Measurements from ENCODE around the gene CFTR. TPM values are rescaled to one million over a fixed set of nuclear protein-coding genes. Genes with fewer than 3 reads are reported as not detected.

CFTR gene
- total RNA-seq, 1 experiment from 2014 or later = not detected

- CTCF ChIA-PET = no interaction called here
- Histone ChIP-seq H3K27me3 (ENCODE audit: insufficient read depth, low read length) (no peaks in the 10 kb centered on the region), H3K9me2 (ENCODE audit: insufficient read depth) (no peaks in the 10 kb centered on the region), H3K4me3 (replicated peaks in 1 of 2; ENCODE audit: low read depth in 1 of 2, low read length in 2 of 2) (no peak overlapping the region), H2AFZ (ENCODE audit: low read depth, low read length, poor library complexity, severe bottlenecking) (no peak overlapping the region), H3K27ac (ENCODE audit: low read depth, low read length) (no peak overlapping the region), H3K9me3 (ENCODE audit: control insufficient read depth in 1 of 2, insufficient read depth in 1 of 2, low read depth in 1 of 2, low read length in 2 of 2) (no peaks in the 10 kb centered on the region), H3K36me3 (ENCODE audit: control insufficient read depth in 1 of 2, insufficient read depth in 2 of 2, low read length in 2 of 2) (no peaks in the 10 kb centered on the region), H3K4me1 (ENCODE audit: control insufficient read depth in 1 of 2, insufficient read depth in 2 of 2, low read length in 2 of 2) (no peaks in the 10 kb centered on the region), H3K9ac (ENCODE audit: low read length) (no peak overlapping the region), H3K4me2 (ENCODE audit: low read length) (no peak overlapping the region), H4K20me1 (ENCODE audit: insufficient read depth) (no peaks in the 10 kb centered on the region), H3K79me2 (ENCODE audit: insufficient read depth, low read length) (no peaks in the 10 kb centered on the region)
- BruUV-seq (replicated peaks) = no TSS peak
- TF ChIP-seq FOSL1 (IDR thresholded peaks at IDR 0.05; ENCODE audit: low read depth) (no peak), SRF (IDR thresholded peaks at IDR 0.05; ENCODE audit: low read depth) (no peak), ZBTB33 (IDR thresholded peaks at IDR 0.05; ENCODE audit: extremely low read depth, insufficient replicate concordance, low read length) (no peak), ELF1 (IDR thresholded peaks at IDR 0.05; ENCODE audit: borderline replicate concordance, low read depth) (no peak), SP1 (IDR thresholded peaks at IDR 0.05; ENCODE audit: low read depth) (no peak), EZH2phosphoT487 (IDR thresholded peaks at IDR 0.05; ENCODE audit: borderline replicate concordance) (no peak), EZH2 (IDR thresholded peaks at IDR 0.05) (no peak), CEBPB (IDR thresholded peaks at IDR 0.05; ENCODE audit: low read depth) (no peak), CBX3 (IDR thresholded peaks at IDR 0.05; ENCODE audit: low read depth) (no peak), ATF3 (IDR thresholded peaks at IDR 0.05) (no peak), POLR2A (IDR thresholded peaks at IDR 0.05; ENCODE audit: borderline replicate concordance, extremely low read depth, insufficient read depth, insufficient read length) (no peak)
- TF ChIP-seq, protein P1, sequence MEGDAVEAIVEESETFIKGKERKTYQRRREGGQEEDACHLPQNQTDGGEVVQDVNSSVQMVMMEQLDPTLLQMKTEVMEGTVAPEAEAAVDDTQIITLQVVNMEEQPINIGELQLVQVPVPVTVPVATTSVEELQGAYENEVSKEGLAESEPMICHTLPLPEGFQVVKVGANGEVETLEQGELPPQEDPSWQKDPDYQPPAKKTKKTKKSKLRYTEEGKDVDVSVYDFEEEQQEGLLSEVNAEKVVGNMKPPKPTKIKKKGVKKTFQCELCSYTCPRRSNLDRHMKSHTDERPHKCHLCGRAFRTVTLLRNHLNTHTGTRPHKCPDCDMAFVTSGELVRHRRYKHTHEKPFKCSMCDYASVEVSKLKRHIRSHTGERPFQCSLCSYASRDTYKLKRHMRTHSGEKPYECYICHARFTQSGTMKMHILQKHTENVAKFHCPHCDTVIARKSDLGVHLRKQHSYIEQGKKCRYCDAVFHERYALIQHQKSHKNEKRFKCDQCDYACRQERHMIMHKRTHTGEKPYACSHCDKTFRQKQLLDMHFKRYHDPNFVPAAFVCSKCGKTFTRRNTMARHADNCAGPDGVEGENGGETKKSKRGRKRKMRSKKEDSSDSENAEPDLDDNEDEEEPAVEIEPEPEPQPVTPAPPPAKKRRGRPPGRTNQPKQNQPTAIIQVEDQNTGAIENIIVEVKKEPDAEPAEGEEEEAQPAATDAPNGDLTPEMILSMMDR (IDR thresholded peaks at IDR 0.05 in 2 of 3, conservative IDR thresholded peaks at IDR 0.05 in 1 of 3; ENCODE audit: borderline replicate concordance in 1 of 3, insufficient read depth in 1 of 3, low read depth in 2 of 3, low read length in 2 of 3) = no peak
- TF ChIP-seq, protein P2, sequence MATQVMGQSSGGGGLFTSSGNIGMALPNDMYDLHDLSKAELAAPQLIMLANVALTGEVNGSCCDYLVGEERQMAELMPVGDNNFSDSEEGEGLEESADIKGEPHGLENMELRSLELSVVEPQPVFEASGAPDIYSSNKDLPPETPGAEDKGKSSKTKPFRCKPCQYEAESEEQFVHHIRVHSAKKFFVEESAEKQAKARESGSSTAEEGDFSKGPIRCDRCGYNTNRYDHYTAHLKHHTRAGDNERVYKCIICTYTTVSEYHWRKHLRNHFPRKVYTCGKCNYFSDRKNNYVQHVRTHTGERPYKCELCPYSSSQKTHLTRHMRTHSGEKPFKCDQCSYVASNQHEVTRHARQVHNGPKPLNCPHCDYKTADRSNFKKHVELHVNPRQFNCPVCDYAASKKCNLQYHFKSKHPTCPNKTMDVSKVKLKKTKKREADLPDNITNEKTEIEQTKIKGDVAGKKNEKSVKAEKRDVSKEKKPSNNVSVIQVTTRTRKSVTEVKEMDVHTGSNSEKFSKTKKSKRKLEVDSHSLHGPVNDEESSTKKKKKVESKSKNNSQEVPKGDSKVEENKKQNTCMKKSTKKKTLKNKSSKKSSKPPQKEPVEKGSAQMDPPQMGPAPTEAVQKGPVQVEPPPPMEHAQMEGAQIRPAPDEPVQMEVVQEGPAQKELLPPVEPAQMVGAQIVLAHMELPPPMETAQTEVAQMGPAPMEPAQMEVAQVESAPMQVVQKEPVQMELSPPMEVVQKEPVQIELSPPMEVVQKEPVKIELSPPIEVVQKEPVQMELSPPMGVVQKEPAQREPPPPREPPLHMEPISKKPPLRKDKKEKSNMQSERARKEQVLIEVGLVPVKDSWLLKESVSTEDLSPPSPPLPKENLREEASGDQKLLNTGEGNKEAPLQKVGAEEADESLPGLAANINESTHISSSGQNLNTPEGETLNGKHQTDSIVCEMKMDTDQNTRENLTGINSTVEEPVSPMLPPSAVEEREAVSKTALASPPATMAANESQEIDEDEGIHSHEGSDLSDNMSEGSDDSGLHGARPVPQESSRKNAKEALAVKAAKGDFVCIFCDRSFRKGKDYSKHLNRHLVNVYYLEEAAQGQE (IDR thresholded peaks at IDR 0.05; ENCODE audit: low read depth) = no peak
- ATAC-seq = no peak
- RAD21 ChIA-PET (ENCODE audit: low non-redundant PET in 1 of 2, low total read pairs in 2 of 2, uncharacterized antibody in 2 of 2, unreplicated experiment in 2 of 2) = no interaction called here
- POLR2A ChIA-PET = no interaction called here
- intact Hi-C loops (cut with micrococcal nuclease) = no loop called here
- no peak for DNase-seq (ENCODE audit: low read depth, low spot score)
Observed at GRCh38 chr7:117587931-117588330, 108.1 kb downstream of the CFTR start.
